HFFc6 (cell line): ENCODE results near the gene OR2C3. TPM values are rescaled to one million over a fixed set of nuclear protein-coding genes. Genes with fewer than 3 reads are reported as not detected.

ENCODE experiments used
- DNase-seq: peaks from one replicate; pipeline ENCODE4 v3.0.0-alpha.2; 2018
- H3K27ac Mint-ChIP-seq: 2 replicates; pipeline ENCODE4 v1.8.0; 2020; ENCODE audit warnings: mild to moderate bottlenecking, mixed read lengths
- H3K27me3 Mint-ChIP-seq: 2 replicates; pipeline ENCODE4 v1.8.0; 2021; ENCODE audit warnings: mild to moderate bottlenecking, moderate library complexity, mixed read lengths; ENCODE audit not compliant: insufficient read depth
- H3K36me3 Mint-ChIP-seq: 2 replicates; pipeline ENCODE4 v1.8.0; 2021; ENCODE audit warnings: low read depth, mixed read lengths
- H3K4me1 Mint-ChIP-seq: 2 replicates; pipeline ENCODE4 v1.8.0; 2020; ENCODE audit warnings: low read depth, mixed read lengths
- H3K4me3 Mint-ChIP-seq: 2 replicates; pipeline ENCODE4 v1.8.0; 2020; ENCODE audit warnings: mild to moderate bottlenecking, moderate library complexity, mixed read lengths
- H3K9me3 Mint-ChIP-seq: 2 replicates; pipeline ENCODE4 v1.8.0; 2020; ENCODE audit warnings: mild to moderate bottlenecking, mixed read lengths
- total RNA-seq, 6 experiments: library from RNA; stranded (reverse); fragmentation: NEBNext Ultra II Directional; extraction: Animal tissue kit (Norgen Biotek cat#: 25700); gene quantifications; 2 replicates in 1 of 6; 3 replicates in 5 of 6; pipeline ENCODE4 v1.2.3, GENCODE V29; 2021
- TF ChIP-seq, protein P1 (sequence below): fragments of 200-600 bp; sonication (generic); IDR thresholded peaks from 2 replicates; pipeline ENCODE4 v1.5.0; 2021; ENCODE audit warnings: antibody characterized with exemption, mild to moderate bottlenecking

OR2C3 gene
- total RNA-seq, 6 experiments from 2014 or later, result not detected

DNA sequence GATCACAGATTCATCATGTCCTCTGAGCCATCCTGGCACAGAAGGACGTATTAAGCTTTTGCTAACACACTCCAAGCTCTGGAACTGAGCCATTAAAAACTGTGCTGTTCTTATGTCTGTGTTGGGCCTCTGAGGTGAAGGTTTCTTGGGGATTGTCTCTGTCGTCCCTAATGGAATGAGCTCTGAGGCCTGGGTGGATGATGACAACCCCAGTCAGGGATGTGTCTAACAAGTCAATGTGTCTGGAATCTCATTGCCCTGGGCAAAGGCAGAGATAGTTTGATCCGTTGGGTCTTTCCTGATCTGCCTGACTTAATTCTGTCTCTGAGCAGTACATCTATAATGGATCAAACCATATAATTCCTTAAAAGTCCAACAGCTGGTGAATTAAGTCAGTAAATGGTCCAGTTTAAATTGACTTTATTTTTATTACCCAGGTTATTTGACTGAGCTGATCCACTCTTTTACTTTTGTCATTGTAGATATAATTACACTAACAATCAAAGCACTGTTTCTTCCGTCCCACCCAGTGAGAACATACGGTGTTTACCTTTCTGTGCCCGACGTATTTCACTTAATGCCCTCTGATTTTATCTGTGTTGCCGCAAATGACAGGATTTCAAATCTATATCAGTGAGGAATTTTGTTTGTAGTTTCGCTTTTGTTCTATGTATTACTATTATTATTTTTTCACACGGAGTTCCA, 39.5 kb downstream of the OR2C3 start:
- Mint-ChIP-seq H3K4me3 (peak overlapping the region; percentile 9; the same call in 1 of the 2 replicates), H3K9me3 (peaks cover 4% of the 10 kb centered on the region; the same call in 1 of the 2 replicates), H3K4me1 (peaks cover 5% of the 10 kb centered on the region; the same call in 1 of the 2 replicates), H3K27ac (no peak overlapping the region), H3K36me3 (no peaks in the 10 kb centered on the region), H3K27me3 (peaks cover under 1% of the 10 kb centered on the region; the same call in 1 of the 2 replicates)
- no peak for DNase-seq
- TF ChIP-seq, protein P1, sequence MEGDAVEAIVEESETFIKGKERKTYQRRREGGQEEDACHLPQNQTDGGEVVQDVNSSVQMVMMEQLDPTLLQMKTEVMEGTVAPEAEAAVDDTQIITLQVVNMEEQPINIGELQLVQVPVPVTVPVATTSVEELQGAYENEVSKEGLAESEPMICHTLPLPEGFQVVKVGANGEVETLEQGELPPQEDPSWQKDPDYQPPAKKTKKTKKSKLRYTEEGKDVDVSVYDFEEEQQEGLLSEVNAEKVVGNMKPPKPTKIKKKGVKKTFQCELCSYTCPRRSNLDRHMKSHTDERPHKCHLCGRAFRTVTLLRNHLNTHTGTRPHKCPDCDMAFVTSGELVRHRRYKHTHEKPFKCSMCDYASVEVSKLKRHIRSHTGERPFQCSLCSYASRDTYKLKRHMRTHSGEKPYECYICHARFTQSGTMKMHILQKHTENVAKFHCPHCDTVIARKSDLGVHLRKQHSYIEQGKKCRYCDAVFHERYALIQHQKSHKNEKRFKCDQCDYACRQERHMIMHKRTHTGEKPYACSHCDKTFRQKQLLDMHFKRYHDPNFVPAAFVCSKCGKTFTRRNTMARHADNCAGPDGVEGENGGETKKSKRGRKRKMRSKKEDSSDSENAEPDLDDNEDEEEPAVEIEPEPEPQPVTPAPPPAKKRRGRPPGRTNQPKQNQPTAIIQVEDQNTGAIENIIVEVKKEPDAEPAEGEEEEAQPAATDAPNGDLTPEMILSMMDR, result no peak

- H3K27me3 Mint-ChIP-seq, result peaks cover 6% of the 10 kb centered on the region
- no peak overlapping the region for H3K27ac Mint-ChIP-seq
- peaks cover 5% of the 10 kb centered on the region; the same call in 1 of the 2 replicates for H3K4me1 Mint-ChIP-seq
- no peak overlapping the region for H3K4me3 Mint-ChIP-seq
- TF ChIP-seq, protein P1, result no peak
- no peak for DNase-seq
- peaks cover 9% of the 10 kb centered on the region; the same call in 1 of the 2 replicates for H3K9me3 Mint-ChIP-seq
- H3K36me3 Mint-ChIP-seq, result no peaks in the 10 kb centered on the region
Observed at GRCh38 chr1:247494767-247495166, 41.5 kb downstream of the OR2C3 start.

DNA sequence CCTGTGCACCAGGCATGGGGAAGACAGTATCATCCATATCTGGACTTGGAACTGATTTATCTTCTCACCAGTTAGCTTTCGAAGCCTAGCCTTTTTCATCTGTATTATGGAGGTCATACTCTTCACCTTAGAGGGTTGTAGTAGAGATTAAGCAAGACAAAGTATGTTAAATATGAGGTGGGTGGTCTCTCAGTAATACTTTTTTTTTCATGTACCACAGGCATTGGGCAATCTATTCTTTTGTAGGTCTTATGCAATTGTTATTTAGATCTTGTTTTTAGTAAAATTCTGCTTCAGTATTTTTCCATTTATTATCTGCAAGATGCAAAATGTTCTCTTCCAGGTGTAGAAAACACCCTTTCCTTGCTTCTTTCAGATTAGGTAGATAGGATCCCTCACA, 43.1 kb downstream of the OR2C3 start:
- H3K27me3 Mint-ChIP-seq, result peaks cover 7% of the 10 kb centered on the region
- TF ChIP-seq, protein P1, result no peak
- no peaks in the 10 kb centered on the region for H3K36me3 Mint-ChIP-seq
- DNase-seq, result no peak
- no peak overlapping the region for H3K27ac Mint-ChIP-seq
- peaks cover 9% of the 10 kb centered on the region; the same call in 1 of the 2 replicates for H3K9me3 Mint-ChIP-seq
- H3K4me1 Mint-ChIP-seq, result peaks cover 5% of the 10 kb centered on the region; the same call in 1 of the 2 replicates
- H3K4me3 Mint-ChIP-seq, result no peak overlapping the region

DNA sequence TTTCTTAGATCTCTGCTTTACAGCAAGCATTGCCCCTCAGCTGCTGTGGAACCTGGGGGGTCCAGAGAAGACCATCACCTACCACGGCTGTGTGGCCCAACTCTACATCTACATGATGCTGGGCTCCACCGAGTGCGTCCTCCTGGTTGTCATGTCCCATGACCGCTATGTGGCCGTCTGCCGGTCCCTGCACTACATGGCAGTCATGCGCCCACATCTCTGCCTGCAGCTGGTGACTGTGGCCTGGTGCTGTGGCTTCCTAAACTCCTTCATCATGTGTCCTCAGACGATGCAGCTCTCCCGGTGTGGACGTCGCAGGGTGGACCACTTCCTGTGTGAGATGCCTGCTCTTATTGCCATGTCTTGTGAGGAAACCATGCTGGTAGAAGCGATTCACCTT, 44.9 kb downstream of the OR2C3 start:
- H3K4me1 Mint-ChIP-seq, result no peaks in the 10 kb centered on the region
- DNase-seq, result no peak
- H3K27ac Mint-ChIP-seq, result no peak overlapping the region
- H3K9me3 Mint-ChIP-seq, result peaks cover 9% of the 10 kb centered on the region; the same call in 1 of the 2 replicates
- H3K27me3 Mint-ChIP-seq, result peaks cover 7% of the 10 kb centered on the region
- no peak overlapping the region for H3K4me3 Mint-ChIP-seq
- H3K36me3 Mint-ChIP-seq, result no peaks in the 10 kb centered on the region
- TF ChIP-seq, protein P1, result no peak

DNA sequence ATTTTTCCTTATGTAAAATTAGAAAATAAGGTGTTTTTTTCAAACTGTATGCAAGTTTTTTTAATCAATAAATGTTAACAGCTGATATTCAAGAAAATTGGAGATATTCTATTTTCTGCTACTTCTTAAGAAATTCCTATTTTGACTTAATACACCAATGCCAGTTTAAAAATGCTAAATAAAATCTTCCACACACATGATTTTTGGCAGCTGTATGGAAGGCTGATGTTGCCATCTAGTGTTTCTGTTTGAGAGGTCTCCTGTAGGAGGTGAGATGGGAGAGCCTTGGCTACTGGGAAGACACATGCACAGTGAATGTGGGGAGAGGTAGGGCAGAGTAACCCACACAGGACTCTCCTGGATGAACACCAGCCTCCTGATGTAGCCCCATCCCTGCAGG, 49.2 kb downstream of the OR2C3 start:
- H3K36me3 Mint-ChIP-seq, result no peaks in the 10 kb centered on the region
- H3K27me3 Mint-ChIP-seq, result peaks cover 7% of the 10 kb centered on the region
- H3K9me3 Mint-ChIP-seq, result peaks cover 8% of the 10 kb centered on the region; the same call in 1 of the 2 replicates
- peaks cover 13% of the 10 kb centered on the region; the same call in 1 of the 2 replicates for H3K4me1 Mint-ChIP-seq
- no peak overlapping the region for H3K4me3 Mint-ChIP-seq
- H3K27ac Mint-ChIP-seq, result no peak overlapping the region
- TF ChIP-seq, protein P1, result peak; percentile 72
- peak; percentile 42 for DNase-seq
